ENCODE results near the gene MFNG.

- TF ChIP-seq POLR2A (IDR thresholded peaks at IDR 0.05; ENCODE audit: extremely low read depth, insufficient read length) = no peak
- TF ChIP-seq CTCF (IDR thresholded peaks at IDR 0.05; ENCODE audit: low read depth, low read length) = no peak
Observed at GRCh38 chr22:37489983-37490382, 3.8 kb upstream of the MFNG start.

All from NB4 (cell line).